GM21360 (cell line): ENCODE measurements around the gene SEPTIN5.

Experiments
- ATAC-seq: cut with Tn5 transposase; IDR thresholded peaks from one replicate; pipeline ENCODE4 v1.9.1; 2021; ENCODE audit warnings: mild to moderate bottlenecking, moderate library complexity; ENCODE audit not compliant: unreplicated experiment

SEPTIN5 gene

DNA sequence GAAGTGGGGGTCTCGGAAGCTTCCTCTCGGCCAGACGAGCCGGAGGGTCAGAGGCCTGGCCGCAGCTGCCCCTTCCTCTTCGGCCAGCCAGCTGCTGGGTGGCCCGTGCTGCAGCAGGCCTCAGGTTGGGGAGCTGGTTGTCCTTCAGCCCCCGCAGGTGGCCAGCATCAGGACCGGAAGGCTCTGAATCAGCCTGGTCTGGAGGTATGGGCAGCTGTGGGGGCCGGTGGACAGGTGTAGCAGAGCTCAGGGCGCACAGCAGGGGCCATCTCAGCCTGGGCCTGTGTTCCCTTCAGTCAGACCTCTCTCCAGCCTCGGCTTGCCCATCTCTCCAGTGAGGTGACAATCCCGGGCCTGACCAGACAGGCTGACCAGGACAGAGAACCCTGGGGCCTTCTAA is 32.4 kb downstream of the SEPTIN5 start:
- ATAC-seq, result no peak

DNA sequence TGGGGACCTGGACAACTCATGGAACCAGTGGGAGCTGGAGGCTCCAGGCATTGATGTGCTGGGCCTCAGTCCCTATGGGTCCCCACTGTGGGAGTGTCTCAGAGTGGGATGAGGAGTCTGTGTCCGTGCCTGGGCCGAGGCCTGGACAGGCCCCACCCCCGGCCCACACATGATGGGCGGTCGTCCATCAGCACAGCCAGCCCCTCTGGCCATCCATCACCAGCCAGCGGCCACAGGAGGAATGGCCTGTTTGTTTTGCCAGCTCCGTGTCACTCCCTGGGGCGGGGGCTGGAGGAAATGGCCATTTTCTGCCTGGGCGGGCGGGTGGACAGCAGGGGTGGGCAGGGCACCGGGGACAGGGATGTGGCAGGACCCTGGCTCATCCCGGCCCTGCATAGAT is 33.2 kb downstream of the SEPTIN5 start:
- no peak for ATAC-seq

DNA sequence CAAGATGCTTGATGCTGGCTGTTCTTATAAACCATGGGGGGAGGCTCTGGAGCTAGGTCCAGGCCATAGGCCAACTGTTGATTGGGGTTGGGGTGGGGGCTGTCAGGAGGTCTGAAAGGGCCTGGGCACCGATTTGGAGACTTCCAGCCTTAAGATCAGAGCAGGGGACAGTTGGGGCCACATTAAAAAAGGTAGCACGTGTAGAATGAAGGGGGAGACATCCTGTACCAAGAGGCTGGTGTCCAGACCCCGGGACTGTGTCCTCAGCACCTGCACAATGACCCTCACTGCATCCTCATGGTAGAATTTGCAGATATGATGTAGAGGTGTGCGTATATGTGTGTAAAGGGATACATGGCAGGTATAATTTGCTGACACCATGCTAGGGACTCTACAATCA is 33.8 kb downstream of the SEPTIN5 start:
- no peak for ATAC-seq

DNA sequence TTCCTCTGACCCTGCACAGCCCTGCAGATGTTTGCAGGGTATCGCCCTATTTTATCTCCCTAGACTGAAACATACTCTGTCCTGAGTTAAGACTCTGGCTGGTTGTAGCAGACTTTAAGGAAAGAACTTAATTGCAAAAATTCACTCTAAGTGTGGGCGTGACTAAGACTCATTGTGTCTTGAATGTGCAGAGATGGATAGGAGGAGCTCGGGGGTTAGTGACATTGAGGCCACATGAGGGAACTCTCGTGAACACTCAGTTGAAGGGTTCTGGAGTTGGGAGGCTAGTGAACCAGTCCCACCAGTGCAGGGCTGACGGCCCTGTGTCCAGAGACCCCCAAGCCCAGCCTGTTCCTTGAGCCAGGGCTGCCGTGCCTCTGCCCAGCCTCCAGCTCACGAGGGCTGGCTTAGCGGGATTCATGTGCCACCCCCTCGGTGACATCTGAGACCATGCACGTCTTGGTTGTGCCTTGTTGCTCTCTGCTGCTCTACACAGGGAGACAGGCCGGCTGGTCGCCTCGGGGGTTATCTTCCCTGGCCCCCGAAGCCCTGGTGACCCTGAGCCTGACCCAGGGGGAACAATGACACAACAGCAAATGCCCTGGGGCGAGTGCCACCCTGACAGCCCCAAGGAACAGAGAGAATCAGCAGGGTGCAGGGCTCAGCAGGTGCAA is 34.8 kb downstream of the SEPTIN5 start:
- ATAC-seq, result no peak

DNA sequence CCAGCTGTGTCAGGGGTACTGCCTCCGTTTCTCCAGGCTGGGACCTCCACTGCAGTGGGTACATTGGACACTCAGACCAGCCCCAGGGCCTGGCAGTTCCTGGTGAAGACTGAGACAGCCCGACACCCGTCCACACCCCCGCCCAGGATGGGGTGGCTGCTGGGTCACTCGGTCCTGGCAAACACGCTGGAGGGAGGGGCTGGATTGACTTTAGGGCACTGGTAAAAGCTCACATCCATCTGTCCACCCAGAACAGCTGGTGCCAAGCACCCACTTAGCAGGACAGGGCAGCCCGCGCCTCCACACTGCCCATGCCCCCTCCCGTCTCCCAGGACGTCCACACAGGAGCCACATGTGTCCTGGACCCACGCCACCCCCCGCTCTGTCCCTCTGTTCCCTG is 35.6 kb downstream of the SEPTIN5 start:
- no peak for ATAC-seq

DNA sequence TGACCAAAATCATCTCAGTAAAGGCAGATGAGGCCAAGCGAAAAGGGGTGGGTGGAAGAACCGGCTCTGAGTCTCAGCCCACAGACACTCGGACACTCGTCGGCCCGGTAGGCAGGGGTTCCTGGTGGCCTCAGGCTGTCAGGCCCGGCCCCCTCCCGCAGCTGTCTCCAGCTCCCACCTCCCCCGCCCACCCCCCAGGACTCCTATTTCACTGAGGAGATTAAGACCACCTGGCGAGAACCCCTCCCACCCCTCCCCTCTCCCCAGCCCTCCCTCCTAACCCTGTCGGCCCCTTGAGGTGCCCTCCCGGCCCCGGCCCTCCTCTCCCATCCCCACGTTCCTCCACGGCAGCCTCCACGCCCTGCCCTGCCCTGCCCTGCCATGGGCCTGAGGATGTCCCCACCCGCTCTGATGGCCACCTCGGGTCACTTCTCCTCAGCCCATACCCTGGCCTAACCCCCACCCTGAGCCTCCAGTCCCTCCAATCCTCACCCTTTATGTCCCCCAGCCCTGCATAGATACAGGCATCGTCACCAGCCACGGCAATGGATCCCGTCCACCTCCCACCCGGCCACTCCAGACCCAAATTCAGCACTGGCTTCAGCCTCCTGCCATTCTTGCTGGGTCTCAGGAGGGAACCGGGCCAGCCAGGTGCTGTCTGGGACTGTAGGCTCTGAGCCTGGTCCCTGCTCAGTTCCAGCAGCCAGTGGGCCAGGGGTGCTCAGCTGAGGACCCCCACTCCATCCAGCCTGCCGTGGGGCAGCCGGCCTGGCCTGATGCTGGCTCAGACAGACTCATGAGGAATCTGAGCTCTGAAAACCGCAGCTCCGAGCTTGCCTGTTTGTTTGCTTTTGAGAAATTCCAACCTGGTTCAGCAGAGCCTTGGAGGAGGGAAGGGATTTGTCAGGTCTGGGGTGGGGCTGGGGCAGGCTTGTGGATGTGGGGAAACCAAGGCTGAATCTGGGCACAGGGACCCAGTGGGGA is 36.5 kb downstream of the SEPTIN5 start:
- ATAC-seq, result no peak

DNA sequence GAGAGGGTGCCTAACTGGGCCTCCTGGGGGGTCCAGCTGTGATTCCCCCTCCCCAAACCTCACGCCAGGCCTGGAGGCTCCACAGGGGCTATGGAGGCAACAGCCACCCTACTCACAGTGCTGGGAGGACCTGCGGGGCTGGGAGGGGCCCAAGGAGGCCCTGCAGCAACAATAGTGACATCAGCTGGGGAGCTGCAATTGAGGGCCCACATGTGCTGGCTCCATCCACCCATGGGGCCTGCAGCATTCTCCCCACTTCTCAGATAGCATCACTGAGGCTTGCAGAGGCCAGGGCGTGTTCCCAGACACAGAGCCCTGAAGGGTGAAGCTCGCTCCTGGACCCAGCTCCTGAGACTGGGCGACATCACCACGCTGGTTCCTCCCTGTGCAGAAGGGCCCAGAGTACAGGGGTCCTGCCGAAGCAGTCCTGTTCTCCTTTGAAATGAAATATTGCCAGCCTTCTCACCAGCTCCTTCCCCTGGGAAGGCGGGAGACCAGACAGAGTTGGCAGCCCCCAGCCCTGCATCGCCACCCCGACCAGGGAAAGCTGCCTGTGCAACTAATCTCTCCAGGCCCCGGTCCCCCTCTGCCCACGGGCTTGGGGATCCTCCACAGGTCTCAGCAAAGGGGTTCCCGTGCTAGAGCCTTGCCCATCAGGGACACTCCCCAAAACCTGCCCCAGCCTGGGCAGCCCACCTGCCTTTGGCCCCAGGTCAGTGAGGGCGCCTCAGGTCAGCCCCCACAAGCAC is 37.4 kb downstream of the SEPTIN5 start:
- no peak for ATAC-seq

DNA sequence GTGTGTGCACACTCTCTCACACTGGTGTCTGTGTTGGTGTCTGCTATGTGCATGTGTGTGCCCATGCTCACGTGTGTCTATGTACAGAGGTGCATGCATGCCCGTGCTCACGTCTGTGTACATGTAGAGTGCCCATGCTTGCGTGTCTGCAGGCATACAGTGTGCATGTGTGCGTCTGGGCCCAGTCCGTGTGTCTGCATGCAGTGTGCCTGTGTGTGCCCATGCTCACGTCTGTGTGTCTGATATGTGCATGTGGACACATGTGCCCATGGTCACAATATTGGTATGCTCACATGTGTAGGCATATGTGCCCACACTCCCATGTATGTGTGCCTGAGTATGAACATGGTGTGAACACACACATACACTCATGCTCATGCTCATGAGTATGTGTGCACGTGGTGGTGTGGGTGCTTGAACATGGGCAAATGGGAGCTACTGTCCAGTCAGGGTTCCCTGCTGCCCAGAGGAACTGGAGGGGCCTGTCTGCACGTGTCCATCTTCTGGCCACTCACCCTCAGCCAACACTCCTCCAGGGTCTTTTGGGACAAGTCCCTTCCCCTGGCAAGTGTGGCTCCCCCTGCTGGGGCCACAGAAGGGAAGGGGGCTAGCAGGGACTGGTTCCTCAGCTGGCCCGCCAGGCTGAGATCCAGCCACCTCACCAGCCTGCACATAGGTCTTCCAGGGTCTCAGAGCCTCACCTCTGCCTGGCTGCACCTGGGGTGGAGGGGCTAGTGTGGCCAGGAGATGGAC is 39.0 kb downstream of the SEPTIN5 start:
- ATAC-seq, result no peak

DNA sequence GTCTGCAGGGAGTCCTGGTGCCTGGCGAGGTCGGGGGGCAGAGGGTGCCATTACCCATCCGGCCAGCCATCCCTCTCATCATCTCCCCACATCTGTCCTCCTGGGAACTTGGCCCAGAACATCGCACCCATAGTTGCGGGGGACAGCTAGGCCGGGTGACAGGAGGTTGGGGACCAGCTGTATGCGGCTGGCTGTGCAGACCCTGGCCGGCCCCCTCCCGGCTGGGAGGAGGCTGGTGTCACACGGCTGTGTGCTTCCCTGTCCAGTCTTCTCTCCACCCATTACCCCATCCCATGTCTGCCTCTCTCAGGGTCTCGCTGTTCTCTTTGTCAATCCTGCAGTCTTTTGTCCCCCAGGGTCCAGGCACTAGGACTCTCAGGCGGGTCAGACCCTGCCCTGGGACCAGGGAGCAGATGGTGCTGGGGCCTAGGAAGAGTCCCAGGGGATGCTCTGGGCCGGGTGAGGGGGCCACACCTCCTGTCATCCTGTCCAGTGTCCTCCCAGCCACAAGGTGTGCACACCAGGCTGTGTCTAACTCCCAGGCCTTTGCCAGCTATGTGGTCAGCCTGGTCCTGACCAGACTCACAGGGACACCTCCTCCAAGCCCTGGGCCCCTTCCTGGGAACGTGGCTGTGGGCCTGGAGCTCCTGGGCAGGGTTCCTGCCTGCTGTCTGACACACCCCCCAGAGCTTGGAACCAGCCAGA is 39.8 kb downstream of the SEPTIN5 start:
- ATAC-seq, result no peak

DNA sequence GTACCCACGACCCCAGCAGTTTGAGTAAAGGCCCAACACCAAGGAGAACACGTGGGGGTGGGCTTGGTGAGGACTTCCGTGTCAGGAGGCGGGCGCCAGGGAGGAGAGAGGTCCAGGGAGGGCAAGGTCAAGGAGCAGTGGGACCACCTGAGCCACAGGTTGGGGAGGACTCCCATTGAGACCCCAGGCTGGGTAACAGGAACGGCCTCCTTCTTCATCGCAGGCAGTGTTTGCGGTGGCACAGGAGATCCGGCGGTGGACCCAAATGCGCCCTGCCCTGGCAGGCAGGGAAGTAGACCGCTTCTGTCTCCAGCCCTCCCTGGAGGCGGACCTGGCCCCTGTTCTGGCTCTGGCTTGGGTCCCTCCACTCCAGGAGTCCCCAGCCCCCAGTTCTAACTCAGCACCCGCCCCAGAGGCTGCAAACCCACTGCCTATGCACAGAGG is 40.4 kb downstream of the SEPTIN5 start:
- no peak for ATAC-seq

DNA sequence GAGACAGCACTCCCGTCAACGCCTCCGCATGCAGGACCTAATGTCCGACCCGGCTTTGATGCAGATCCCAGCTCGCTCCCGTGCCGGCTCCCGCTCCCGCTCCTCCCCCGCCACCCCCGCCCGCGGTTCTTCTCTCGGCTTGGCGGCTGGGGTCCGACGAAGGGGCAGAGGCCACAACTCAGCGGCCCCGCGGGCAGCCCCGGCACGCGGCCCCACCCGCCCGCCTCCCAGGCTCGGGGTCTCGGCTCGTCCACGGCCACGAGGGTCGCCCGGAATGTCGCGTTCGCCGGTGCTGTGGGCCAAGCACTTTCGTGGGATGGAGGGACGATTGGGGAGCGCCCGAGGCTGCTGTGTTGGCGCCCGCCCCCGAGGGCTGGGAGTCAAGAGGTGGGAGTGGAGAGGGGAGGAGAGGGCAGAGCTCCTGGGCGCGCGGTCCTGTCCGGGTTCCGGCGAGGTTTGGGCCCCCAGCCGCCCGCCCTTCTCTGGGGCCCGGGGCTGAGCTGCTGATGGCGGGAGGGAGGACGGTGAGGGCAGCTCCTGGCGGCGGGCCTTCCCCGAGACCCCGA is 40.9 kb downstream of the SEPTIN5 start:
- no peak for ATAC-seq

DNA sequence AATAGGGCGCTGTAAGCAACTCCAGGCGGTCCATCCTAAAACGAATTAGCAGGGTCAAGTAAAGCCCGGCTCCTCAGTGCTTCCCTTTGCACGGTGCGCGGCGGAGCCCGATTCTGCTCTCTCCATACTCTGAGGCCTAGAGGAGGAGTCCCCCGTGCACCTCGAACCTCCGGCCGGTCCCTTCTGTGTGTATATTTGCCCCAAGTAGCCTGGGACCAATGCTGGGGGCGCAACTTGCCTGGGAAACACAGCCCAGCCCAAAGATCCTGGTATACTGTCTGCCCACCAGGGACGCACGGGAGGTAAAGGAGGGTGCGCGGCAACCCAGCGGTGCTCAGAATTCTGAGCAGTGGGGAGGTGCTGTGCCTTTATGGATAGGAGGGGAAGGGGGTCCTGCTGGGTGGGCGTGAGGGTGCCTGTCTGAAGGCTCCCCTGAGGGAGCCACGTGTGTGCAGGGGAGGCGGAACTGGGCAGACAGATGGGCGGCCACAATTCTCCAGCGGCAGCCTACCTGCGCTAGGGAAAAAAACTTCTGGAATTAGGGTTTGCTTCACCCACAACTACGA is 41.5 kb downstream of the SEPTIN5 start:
- no peak for ATAC-seq

DNA sequence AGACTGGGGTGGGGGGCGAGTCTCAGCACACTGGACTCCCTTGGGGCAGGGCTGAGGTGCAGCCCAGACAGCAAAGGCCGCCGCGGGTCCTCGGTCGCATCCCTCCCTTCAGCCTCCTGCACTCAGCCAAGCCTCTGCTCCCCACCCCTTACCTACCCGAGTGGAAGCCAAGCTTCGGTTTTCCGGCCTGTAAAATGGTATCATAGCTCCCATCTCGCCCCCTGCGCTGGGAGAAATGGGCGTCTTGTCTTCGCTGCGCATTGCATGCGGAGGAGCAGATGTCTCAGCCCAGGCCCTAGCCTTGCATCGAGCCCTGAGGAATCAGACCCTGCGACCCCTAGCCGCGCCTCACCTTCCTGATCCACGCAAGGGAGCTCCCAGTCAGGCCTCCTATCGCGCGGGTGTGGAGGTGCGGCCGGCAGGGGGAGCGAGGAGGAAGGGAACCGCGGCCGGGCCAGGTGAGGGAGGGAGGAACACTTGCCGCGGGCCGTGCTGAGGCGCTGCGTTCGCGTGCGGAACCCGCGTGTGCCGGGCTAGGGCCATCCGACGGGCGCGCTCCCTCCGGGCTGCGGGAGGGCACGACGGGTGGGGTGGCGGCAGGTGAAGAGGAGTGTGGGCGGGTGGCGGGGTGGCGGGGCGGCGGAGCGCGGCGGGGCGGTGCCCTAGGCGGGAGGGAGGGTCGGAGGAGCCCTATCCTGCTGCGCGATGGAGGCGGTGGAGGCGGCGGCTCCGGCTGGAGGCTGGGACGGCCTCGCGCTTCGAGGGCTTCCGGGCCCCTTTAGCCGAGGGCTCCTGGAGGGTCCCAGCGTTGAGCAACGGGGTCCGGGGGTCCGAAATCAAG is 42.2 kb downstream of the SEPTIN5 start:
- ATAC-seq, result no peak

DNA sequence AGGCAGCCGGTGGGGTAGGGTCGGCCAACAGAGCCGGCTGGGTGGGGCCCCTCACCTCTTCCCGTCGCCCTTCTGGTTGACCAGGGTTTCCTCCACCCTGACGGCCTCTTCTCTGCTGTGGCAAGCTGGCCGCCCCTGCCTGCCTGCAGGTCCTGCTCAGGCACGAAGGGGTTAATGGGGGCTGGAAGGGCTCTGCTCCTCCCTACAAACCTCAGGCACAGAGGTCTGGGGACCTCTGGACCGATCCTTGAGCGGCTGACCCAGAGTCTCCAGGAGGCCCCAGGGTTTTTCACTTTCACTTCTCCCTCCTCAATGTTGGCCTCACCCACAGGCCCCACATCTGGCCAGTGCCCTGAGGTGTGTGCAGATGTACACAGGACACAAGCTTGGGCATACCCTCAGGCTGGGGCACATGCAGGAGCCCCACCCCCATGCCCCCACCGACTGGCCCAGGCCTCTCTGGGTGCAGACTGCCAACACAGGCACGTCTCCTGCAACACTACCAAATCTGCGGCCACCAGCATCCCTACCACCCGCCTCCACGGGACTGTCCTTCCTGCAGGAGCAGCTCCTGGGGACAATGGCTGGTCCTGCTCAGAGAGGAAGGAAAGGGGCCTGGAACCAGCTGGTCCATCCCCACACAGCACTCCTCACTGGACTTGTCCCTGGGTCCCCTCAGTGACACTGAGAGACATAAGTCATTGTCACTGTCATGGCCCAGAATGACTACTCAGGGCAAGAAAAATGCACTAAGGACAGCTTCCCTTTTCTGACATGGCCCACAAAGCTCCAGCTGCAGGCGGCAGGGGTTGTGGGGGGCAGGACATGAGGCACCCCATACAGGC is 43.1 kb downstream of the SEPTIN5 start:
- no peak for ATAC-seq

DNA sequence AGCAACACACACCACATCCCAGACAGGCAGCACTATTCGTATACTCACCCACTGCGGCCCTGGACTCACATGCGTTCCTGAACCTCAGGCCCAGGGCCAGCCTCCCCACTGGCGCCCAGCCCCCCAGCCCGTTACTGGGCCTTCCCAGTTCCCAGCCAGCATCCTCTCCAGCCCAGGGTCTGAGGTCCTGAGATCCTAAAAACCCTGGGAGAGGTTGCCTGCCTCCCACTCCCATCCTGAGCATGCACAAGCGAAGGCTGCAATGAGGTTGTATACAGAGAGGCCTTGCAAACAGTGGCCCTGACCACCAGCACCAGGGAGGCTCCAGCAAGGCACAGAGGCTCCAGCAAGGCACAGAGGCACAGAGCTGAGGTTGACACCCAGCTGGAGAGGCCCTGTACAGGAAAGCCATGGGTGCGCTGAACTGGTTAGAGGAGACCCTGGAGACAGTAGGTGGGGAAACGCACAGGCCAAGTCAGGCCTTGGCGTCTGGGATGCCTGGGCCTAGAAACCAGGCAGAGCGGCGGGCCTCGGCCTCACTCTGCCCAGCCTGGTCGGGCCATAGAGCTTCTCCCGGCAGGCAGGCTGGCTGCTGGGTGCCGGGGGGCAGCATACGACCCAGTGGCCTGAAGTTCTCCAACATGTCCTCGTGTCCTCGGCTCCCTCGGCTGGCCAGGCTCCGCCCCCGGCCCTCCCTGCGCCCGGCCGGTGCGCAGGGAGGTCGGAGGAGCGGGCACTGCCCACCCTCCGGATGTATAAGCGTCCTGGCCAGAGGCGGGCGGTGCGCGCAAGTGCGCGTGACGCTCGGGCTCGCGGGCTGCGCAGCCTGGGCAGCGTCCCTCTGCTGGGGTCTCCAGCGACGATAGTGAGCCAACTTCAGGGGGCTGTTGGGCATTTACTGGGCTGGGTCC is 43.9 kb downstream of the SEPTIN5 start:
- ATAC-seq, result no peak

DNA sequence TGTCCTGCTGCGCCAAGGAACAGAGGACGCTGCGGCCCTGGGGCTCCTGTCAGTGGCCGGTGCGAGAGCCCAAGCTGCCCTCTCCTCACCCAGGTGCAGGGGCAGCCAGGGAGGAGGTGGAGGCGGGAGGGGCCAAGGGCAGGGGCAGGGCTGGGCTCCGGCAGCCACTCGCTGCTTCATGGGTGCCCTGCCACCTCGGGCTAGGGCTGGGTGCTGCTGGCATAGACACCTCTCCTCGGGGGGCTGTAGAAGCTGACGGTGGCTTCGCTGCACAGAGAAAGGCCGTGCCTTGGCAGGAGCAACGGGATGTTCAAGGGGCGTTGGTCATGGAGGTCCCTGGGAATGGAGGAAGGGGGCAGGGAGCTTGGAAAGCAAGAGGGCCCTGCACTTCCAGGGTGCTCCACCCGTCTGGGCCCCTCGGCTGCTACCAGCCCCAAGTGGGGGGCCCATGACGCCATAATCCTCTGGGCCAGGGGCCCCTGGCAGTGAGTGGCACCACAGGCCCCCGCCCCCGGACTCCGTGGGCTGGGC is 44.7 kb downstream of the SEPTIN5 start:
- no peak for ATAC-seq
